HepG2 (cell line): Measurements from ENCODE around the gene SRRM2. TPM values are rescaled to one million over a fixed set of nuclear protein-coding genes. Genes with fewer than 3 reads are reported as not detected.

Experiments
- ATAC-seq: fragments of 200-7000 bp; cut with Tn5 transposase; 3 replicates; pipeline ENCODE4 v1.9.1; 2020; ENCODE audit warnings: mild to moderate bottlenecking, moderate library complexity
- BruUV-seq: library from RNA; stranded (reverse); fragments of 400-500 nt; replicated peaks from 2 replicates; lab custom pipeline; 2021; lab: Mats Ljungman, UMichigan
- CTCF ChIA-PET: fragments of 300-600 bp; formaldehyde crosslinking; extraction: SDS; loops from one replicate; lab custom pipeline; 2021; ENCODE audit warnings: low total read pairs, inconsistent platforms, low intra/inter-chr PET ratio; lab: Yijun Ruan, JAX
- POLR2A ChIA-PET: fragments of 350-600 bp; sonication (Branson Sonifier 250); formaldehyde crosslinking; loops from one replicate; lab custom pipeline; 2020; ENCODE audit warnings: antibody characterized with exemption, inconsistent platforms; lab: Yijun Ruan, JAX
- DNase-seq: peaks from one replicate; pipeline ENCODE4 v3.0.0-alpha.2; 2015; ENCODE audit warnings: low spot score
- FAIRE-seq: peaks from 3 replicates; lab custom pipeline; 2011; peaks lifted over from hg19 to GRCh38; lab: Jason Lieb, UNC
- H2AFZ ChIP-seq: one replicate; pipeline ENCODE4 v1.6.1; 2011; ENCODE audit warnings: low read length, inconsistent platforms
- H3K27ac ChIP-seq: fragments of 300-600 bp; 3 replicates; pipeline ENCODE4 v1.8.0; 2011; ENCODE audit warnings: mixed run types, mild to moderate bottlenecking, mixed read lengths, low read length, inconsistent platforms; ENCODE audit not compliant: insufficient read depth; ENCODE audit errors: extremely low read length
- H3K27me3 ChIP-seq, 2 experiments: fragments of 200-600 bp in 1 of 2; 2 replicates in 1 of 2; 3 replicates in 1 of 2; pipeline versions ENCODE4 v1.6.0 to v1.8.0; 2011; ENCODE audit warnings: low read length in 2 of 2, mild to moderate bottlenecking in 2 of 2, moderate library complexity in 2 of 2, inconsistent platforms in 1 of 2; ENCODE audit not compliant: insufficient read depth in 2 of 2, control insufficient read depth in 1 of 2
- H3K36me3 ChIP-seq, 2 experiments: fragments of 200-600 bp in 1 of 2; replicated peaks in 1 of 2; 2 replicates in 1 of 2; 3 replicates in 1 of 2; pipeline versions ENCODE4 v1.5.1 to v1.8.0; 2011; ENCODE audit warnings: low read length in 2 of 2, inconsistent platforms in 1 of 2; ENCODE audit not compliant: insufficient read depth in 2 of 2, control insufficient read depth in 1 of 2
- H3K4me1 ChIP-seq: 2 replicates; pipeline ENCODE4 v1.5.1; 2012; ENCODE audit warnings: low read length, inconsistent platforms; ENCODE audit not compliant: insufficient read depth
- H3K4me2 ChIP-seq: 2 replicates; pipeline ENCODE4 v1.6.0; 2011; ENCODE audit warnings: low read depth, low read length, inconsistent platforms
- H3K4me3 ChIP-seq, 3 experiments: fragments of 200-600 bp in 1 of 3; sonication (generic), shearing (Covaris generic) in 1 of 3; replicated peaks in 1 of 3; 2 replicates each; pipeline ENCODE4 v1.5.1; 2011 to 2016; ENCODE audit warnings: low read length in 3 of 3, inconsistent platforms in 2 of 3, low read depth in 2 of 3, mild to moderate bottlenecking in 2 of 3, control low read depth in 1 of 3, mixed read lengths in 1 of 3; ENCODE audit not compliant: insufficient read depth in 1 of 3
- H3K79me2 ChIP-seq: one replicate; pipeline ENCODE4 v1.6.1; 2011; ENCODE audit warnings: low read length, inconsistent platforms; ENCODE audit not compliant: insufficient read depth
- H3K9ac ChIP-seq: 2 replicates; pipeline ENCODE4 v1.6.0; 2011; ENCODE audit warnings: mild to moderate bottlenecking, low read depth, low read length, inconsistent platforms; ENCODE audit not compliant: insufficient read depth
- H3K9me3 ChIP-seq: 2 replicates; pipeline ENCODE4 v1.5.1; 2012; ENCODE audit warnings: mild to moderate bottlenecking, low read length
- H4K20me1 ChIP-seq: 2 replicates; pipeline ENCODE4 v1.6.0; 2011; ENCODE audit warnings: inconsistent platforms, mild to moderate bottlenecking, low read length, moderate library complexity; ENCODE audit not compliant: insufficient read depth
- AGO1 ChIP-seq: fragments of 200-400 bp; formaldehyde crosslinking; IDR thresholded peaks from 2 replicates; pipeline ENCODE4 v1.6.1; 2017; ENCODE audit warnings: mild to moderate bottlenecking, low read depth, low read length, moderate library complexity; ENCODE audit not compliant: poor library complexity, severe bottlenecking
- ARHGAP35 ChIP-seq: sonication (generic); formaldehyde crosslinking; IDR thresholded peaks from 2 replicates; pipeline ENCODE4 v1.9.0; 2022; ENCODE audit warnings: mild to moderate bottlenecking, inconsistent platforms, moderate library complexity, missing genetic modification reagents, borderline replicate concordance
- ATF4 ChIP-seq, 2 experiments: fragments of 450-650 bp in 1 of 2; sonication (generic) in 1 of 2; formaldehyde crosslinking; IDR thresholded peaks; 2 replicates each; pipeline versions ENCODE4 v1.5.0 to v1.8.0; 2020 to 2022; ENCODE audit warnings: mild to moderate bottlenecking in 1 of 2, missing genetic modification reagents in 1 of 2
- HNF4A ChIP-seq: sonication (generic); formaldehyde crosslinking; IDR thresholded peaks from 2 replicates; pipeline ENCODE4 v1.4.0; 2020; ENCODE audit warnings: missing genetic modification reagents
- MED13 ChIP-seq: sonication (generic); formaldehyde crosslinking; IDR thresholded peaks from 2 replicates; pipeline ENCODE4 v1.5.0; 2020; ENCODE audit warnings: missing genetic modification reagents
- MTF2 ChIP-seq: sonication (generic); formaldehyde crosslinking; IDR thresholded peaks from 2 replicates; pipeline ENCODE4 v1.5.0; 2020; ENCODE audit warnings: missing genetic modification reagents, borderline replicate concordance
- MYC ChIP-seq: sonication (generic); formaldehyde crosslinking; IDR thresholded peaks from 2 replicates; pipeline ENCODE4 v1.9.0; 2021; ENCODE audit warnings: missing genetic modification reagents, borderline replicate concordance
- NKX3-1 ChIP-seq: sonication (generic); formaldehyde crosslinking; IDR thresholded peaks from 2 replicates; pipeline ENCODE4 v1.5.0; 2020; ENCODE audit warnings: missing genetic modification reagents
- NR2F6 ChIP-seq, 2 experiments: IDR thresholded peaks; 2 replicates each; pipeline ENCODE4 v1.6.1; 2016; ENCODE audit warnings: antibody characterized with exemption in 1 of 2, mild to moderate bottlenecking in 1 of 2
- POLR2AphosphoS2 ChIP-seq: IDR thresholded peaks from 2 replicates; pipeline ENCODE4 v1.6.1; 2011; ENCODE audit warnings: low read depth, low read length, improper control_type of control experiment
- ZNF160 ChIP-seq: sonication (generic); formaldehyde crosslinking; IDR thresholded peaks from 2 replicates; pipeline ENCODE4 v1.8.0; 2022; ENCODE audit warnings: mild to moderate bottlenecking, inconsistent platforms, missing genetic modification reagents
- ZNF510 ChIP-seq: sonication (generic); formaldehyde crosslinking; IDR thresholded peaks from 2 replicates; pipeline ENCODE4 v1.4.0; 2020; ENCODE audit warnings: low read depth, mild to moderate bottlenecking, missing genetic modification reagents
- ZNF557 ChIP-seq: sonication (generic); formaldehyde crosslinking; IDR thresholded peaks from 2 replicates; pipeline ENCODE4 v1.4.0; 2020; ENCODE audit warnings: missing genetic modification reagents
- WGBS: methylation state at CpG from one replicate; pipeline ENCODE4 v1.1.6; 2017; ENCODE audit warnings: low lambda C conversion rate; 5-methylcytosine and 5-hydroxymethylcytosine counted together
- in situ Hi-C: cut with HindIII; loops from 2 replicates; pipeline ENCODE4 v1.10.0; 2017; ENCODE audit warnings: low pct_unique_long_range_greater_than_20kb; ENCODE audit not compliant: extremely low pct_ligation_motif_present
- intact Hi-C: fragments of 100-400 bp; cut with micrococcal nuclease; formaldehyde crosslinking; loops from one replicate; pipeline ENCODE4 v1.10.0; 2022; ENCODE audit not compliant: unreplicated experiment
- polyA plus RNA-seq, 8 experiments: library from polyadenylated mRNA; depleted of rRNA in 3 of 8; stranded (reverse) in 7 of 8; unstranded in 1 of 8; fragments of >200 nt; fragmentation: Illumina TruSeq in 4 of 8; extraction: Trizol in 4 of 8; gene quantifications; 2 replicates each; pipeline versions ENCODE4 v1.2.1 to v1.2.3, GENCODE V29; 2011 to 2016; ENCODE audit warnings: low read depth in 4 of 8, missing spikeins in 1 of 8, mixed read lengths in 1 of 8; ENCODE audit not compliant: insufficient read depth in 1 of 8
- total RNA-seq, 5 experiments: library from RNA; depleted of rRNA; stranded (reverse); fragments of >200 nt; fragmentation: Illumina TruSeq; extraction: Trizol; gene quantifications; 2 replicates each; pipeline ENCODE4 v1.2.3, GENCODE V29; 2016; ENCODE audit warnings: low read depth in 1 of 5
- TF ChIP-seq, protein P1 (sequence below): sonication (generic); formaldehyde crosslinking; IDR thresholded peaks from 2 replicates; pipeline ENCODE4 v1.9.0; 2021; ENCODE audit warnings: missing genetic modification reagents, borderline replicate concordance
- TF ChIP-seq, protein P2 (sequence below): sonication (generic); formaldehyde crosslinking; IDR thresholded peaks from 2 replicates; pipeline ENCODE4 v1.5.0; 2020; ENCODE audit warnings: mild to moderate bottlenecking, missing genetic modification reagents, moderate library complexity

Gene SRRM2
- total and polyA plus RNA-seq, 2 of the 13 experiments (the other 11 are each of a cell fraction or from before 2014, with no cell fraction given): 50.4 to 112 TPM

DNA sequence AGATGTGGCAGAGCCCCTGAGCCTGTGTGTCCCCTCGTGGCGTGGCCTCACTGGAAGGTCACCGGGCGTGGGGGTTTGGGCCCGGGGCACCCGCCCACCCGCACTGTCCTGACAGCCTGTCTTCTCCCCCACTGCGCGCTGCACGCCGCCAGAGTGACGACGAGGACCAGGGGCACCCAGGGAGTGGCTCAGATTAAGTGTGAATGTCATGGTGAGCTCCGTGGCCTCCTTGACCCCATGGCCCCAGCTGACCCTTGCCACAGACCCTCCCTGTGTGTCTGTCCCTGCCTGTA, 47.5 kb upstream of the SRRM2 start:
- H3K79me2 ChIP-seq: no peaks in the 10 kb centered on the region
- POLR2A ChIA-PET: no interaction called here
- no peaks in the 10 kb centered on the region for H3K9me3 ChIP-seq
- no peaks in the 10 kb centered on the region for H3K27me3 ChIP-seq
- no peak overlapping the region for H2AFZ ChIP-seq
- no peak overlapping the region for H3K27ac ChIP-seq
- TF ChIP-seq NKX3-1 (CRISPR knock-in tag) (no peak), NR2F6 (IDR thresholded peaks at IDR 0.05) (no peak), NR2F6 (CRISPR knock-in tag; IDR thresholded peaks at IDR 0.05) (no peak), POLR2AphosphoS2 (no peak), MYC (no peak), ZNF557 (CRISPR knock-in tag) (no peak), ARHGAP35 (CRISPR knock-in tag) (no peak), HNF4A (no peak), MTF2 (CRISPR knock-in tag) (no peak), MED13 (CRISPR knock-in tag) (no peak), ZNF510 (CRISPR knock-in tag) (no peak), AGO1 (no peak), ZNF160 (CRISPR knock-in tag) (no peak), ATF4 (CRISPR knock-in tag; IDR thresholded peaks at IDR 0.05) (no peak)
- TF ChIP-seq, protein P1, sequence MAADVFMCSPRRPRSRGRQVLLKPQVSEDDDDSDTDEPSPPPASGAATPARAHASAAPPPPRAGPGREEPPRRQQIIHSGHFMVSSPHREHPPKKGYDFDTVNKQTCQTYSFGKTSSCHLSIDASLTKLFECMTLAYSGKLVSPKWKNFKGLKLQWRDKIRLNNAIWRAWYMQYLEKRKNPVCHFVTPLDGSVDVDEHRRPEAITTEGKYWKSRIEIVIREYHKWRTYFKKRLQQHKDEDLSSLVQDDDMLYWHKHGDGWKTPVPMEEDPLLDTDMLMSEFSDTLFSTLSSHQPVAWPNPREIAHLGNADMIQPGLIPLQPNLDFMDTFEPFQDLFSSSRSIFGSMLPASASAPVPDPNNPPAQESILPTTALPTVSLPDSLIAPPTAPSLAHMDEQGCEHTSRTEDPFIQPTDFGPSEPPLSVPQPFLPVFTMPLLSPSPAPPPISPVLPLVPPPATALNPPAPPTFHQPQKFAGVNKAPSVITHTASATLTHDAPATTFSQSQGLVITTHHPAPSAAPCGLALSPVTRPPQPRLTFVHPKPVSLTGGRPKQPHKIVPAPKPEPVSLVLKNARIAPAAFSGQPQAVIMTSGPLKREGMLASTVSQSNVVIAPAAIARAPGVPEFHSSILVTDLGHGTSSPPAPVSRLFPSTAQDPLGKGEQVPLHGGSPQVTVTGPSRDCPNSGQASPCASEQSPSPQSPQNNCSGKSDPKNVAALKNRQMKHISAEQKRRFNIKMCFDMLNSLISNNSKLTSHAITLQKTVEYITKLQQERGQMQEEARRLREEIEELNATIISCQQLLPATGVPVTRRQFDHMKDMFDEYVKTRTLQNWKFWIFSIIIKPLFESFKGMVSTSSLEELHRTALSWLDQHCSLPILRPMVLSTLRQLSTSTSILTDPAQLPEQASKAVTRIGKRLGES (CRISPR knock-in tag): no peak
- TF ChIP-seq, protein P2, sequence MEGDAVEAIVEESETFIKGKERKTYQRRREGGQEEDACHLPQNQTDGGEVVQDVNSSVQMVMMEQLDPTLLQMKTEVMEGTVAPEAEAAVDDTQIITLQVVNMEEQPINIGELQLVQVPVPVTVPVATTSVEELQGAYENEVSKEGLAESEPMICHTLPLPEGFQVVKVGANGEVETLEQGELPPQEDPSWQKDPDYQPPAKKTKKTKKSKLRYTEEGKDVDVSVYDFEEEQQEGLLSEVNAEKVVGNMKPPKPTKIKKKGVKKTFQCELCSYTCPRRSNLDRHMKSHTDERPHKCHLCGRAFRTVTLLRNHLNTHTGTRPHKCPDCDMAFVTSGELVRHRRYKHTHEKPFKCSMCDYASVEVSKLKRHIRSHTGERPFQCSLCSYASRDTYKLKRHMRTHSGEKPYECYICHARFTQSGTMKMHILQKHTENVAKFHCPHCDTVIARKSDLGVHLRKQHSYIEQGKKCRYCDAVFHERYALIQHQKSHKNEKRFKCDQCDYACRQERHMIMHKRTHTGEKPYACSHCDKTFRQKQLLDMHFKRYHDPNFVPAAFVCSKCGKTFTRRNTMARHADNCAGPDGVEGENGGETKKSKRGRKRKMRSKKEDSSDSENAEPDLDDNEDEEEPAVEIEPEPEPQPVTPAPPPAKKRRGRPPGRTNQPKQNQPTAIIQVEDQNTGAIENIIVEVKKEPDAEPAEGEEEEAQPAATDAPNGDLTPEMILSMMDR (CRISPR knock-in tag): no peak
- intact Hi-C loops (no loop called here), in situ Hi-C loops (no loop called here)
- CTCF ChIA-PET: no interaction called here
- H3K4me1 ChIP-seq: no peaks in the 10 kb centered on the region
- no peak for ATAC-seq
- no peak overlapping the region for H3K4me3 ChIP-seq
- no peak for FAIRE-seq
- BruUV-seq: no TSS peak
- no peak overlapping the region for H3K9ac ChIP-seq
- DNase-seq: no peak
- no peaks in the 10 kb centered on the region for H4K20me1 ChIP-seq
- peaks cover 35 to 41% of the 10 kb centered on the region in 2 experiments; a peak in 4 of 5 replicates for H3K36me3 ChIP-seq
- H3K4me2 ChIP-seq: no peak overlapping the region
- WGBS: 100% methylated on average over 4 of the region's 14 CpGs
